ENCODE measurements around the gene ANKMY1. TPM values are rescaled to one million over a fixed set of nuclear protein-coding genes. Genes with fewer than 3 reads are reported as not detected.

The ANKMY1 gene
- total and polyA plus RNA-seq, 2 of the 13 experiments (the other 11 are each of a cell fraction or from before 2014, with no cell fraction given), result 11.7 to 18.8 TPM

DNA sequence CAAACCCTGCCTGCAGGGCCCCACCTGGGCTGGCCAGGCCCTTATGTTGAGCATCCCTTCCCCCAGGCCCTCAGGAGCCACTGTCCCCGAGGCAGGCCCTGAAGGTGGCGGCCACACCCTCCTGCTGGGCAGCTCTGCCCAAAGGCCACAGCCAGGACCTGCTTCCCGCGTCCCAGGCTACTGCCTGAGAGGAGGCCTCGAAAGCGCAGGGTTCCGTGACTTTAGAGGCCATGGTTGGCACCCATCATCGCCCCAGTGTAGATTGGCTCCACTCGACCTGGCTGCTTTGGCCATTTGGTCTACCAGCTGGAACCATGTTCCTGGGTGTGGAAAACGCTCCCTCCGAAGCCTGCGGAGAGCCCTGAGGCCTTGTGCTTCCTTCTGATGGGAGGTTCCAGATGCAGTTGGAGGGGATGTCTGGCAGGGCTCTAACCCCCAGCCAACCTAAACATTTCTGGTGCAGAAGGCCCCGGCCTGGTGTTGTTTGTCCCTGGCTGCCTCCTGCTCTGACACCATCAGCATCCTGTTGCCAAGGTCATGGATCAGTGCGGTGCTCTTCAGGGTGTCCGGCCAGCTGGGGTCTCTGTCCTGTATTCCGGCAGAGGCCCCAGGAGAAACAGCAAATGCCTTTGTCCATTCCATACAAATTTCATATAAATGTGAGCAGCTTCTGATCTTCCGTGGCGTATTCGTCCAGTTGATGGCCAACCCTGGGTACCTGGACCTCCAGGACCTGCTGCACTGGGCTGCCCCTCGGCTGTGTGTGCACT is 43.5 kb upstream of the ANKMY1 start (continued):
- no peak for TF ChIP-seq ZNF614 (CRISPR knock-in tag; IDR thresholded peaks at IDR 0.05; ENCODE audit: borderline replicate concordance)
- TF ChIP-seq MXD1 (CRISPR knock-in tag; IDR thresholded peaks at IDR 0.05), result no peak
- no peak for TF ChIP-seq BCL6 (CRISPR knock-in tag; IDR thresholded peaks at IDR 0.05)
- no peak for TF ChIP-seq EHMT2 (IDR thresholded peaks at IDR 0.05; ENCODE audit: borderline replicate concordance, low read depth, low read length)
- TF ChIP-seq TBX2 (CRISPR knock-in tag; IDR thresholded peaks at IDR 0.05; ENCODE audit: borderline replicate concordance), result peak; percentile 35; the same call in 1 of the 2 replicates
- TF ChIP-seq ARNT (IDR thresholded peaks at IDR 0.05), result no peak
- TF ChIP-seq NCOA2 (CRISPR knock-in tag; IDR thresholded peaks at IDR 0.05), result no peak
- TF ChIP-seq NAIF1 (CRISPR knock-in tag; IDR thresholded peaks at IDR 0.05; ENCODE audit: borderline replicate concordance), result no peak
- no peak for TF ChIP-seq ZBTB14 (CRISPR knock-in tag; IDR thresholded peaks at IDR 0.05)

GRCh38 chr2:240600451-240600961 is 42.7 kb upstream of the ANKMY1 start:
- Histone ChIP-seq H3K27ac (ENCODE audit: extremely low read length, insufficient read depth, low read length) (no peak overlapping the region), H3K9ac (ENCODE audit: insufficient read depth, low read depth, low read length) (no peak overlapping the region), H3K27me3 (ENCODE audit: control insufficient read depth in 1 of 2, insufficient read depth in 2 of 2, low read length in 2 of 2) (no peaks in the 10 kb centered on the region), H3K9me3 (ENCODE audit: low read length) (no peaks in the 10 kb centered on the region), H3K79me2 (ENCODE audit: insufficient read depth, low read length) (peaks cover 4% of the 10 kb centered on the region), H3K36me3 (replicated peaks in 1 of 2; ENCODE audit: control insufficient read depth in 1 of 2, insufficient read depth in 2 of 2, low read length in 2 of 2) (peaks cover 4 to 8% of the 10 kb centered on the region in 2 experiments; a peak in 2 of 5 replicates), H3K4me2 (ENCODE audit: low read depth, low read length) (no peak overlapping the region), H2AFZ (ENCODE audit: low read length) (no peak overlapping the region), H3K4me1 (ENCODE audit: insufficient read depth, low read length) (peaks cover 61% of the 10 kb centered on the region), H4K20me1 (ENCODE audit: insufficient read depth, low read length) (no peaks in the 10 kb centered on the region), H3K4me3 (replicated peaks in 1 of 3; ENCODE audit: insufficient read depth in 1 of 3, low read depth in 2 of 3, low read length in 3 of 3) (no peak overlapping the region)
- WGBS (ENCODE audit: low lambda C conversion rate), result 93% methylated on average over 12 of the region's 16 CpGs
- in situ Hi-C loops (cut with HindIII; ENCODE audit: extremely low pct_ligation_motif_present, low pct_unique_long_range_greater_than_20kb), result no loop called here
- TF ChIP-seq, protein P1, sequence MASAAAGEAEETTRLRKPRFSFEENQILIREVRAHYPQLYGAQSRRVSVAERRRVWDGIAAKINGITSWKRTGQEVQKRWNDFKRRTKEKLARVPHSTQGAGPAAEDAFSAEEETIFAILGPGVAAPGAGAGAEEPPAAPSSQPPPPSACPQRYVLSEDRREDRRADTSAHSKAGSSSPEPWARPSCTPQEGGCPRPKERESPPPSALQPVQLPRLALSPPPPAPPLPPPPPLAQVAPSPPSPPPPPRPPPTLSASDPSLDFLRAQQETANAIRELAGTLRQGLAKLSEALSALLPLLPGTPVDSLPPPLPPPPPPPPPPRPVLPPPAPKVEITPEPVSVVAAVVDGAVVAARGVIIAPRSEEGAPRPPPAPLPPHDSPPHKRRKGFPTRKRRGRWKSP (CRISPR knock-in tag; IDR thresholded peaks at IDR 0.05), result no peak
- FAIRE-seq, result no peak
- DNase-seq (ENCODE audit: low spot score), result no peak
- no TSS peak for BruUV-seq (replicated peaks)
- ChIA-PET POLR2A (interaction anchor here (9.7 kb wide), 1 partner anchor 13 kb away, joined by 147 read pairs; the partner anchor contains the start of gene CAPN10), CTCF (ENCODE audit: low intra/inter-chr PET ratio, low total read pairs) (no interaction called here)
- ATAC-seq, result no peak
- intact Hi-C loops (cut with micrococcal nuclease; ENCODE audit: unreplicated experiment), result loop anchor here (10.0 kb wide), 1 partner anchor 234 kb away; no protein-coding TSS in a partner anchor

All from HepG2 (cell line).